ENCODE measurements around the gene ZNF615. TPM values are rescaled to one million over a fixed set of nuclear protein-coding genes. Genes with fewer than 3 reads are reported as not detected.
"Not testable (repeated sequence)": the region's sequence is repeated elsewhere in the genome, so short reads cannot be mapped to it uniquely, and the experiment has no call there.

Gene ZNF615
- total and polyA plus RNA-seq, 8 donors: 2.4 to 8.4 (median 5.1) TPM

DNA sequence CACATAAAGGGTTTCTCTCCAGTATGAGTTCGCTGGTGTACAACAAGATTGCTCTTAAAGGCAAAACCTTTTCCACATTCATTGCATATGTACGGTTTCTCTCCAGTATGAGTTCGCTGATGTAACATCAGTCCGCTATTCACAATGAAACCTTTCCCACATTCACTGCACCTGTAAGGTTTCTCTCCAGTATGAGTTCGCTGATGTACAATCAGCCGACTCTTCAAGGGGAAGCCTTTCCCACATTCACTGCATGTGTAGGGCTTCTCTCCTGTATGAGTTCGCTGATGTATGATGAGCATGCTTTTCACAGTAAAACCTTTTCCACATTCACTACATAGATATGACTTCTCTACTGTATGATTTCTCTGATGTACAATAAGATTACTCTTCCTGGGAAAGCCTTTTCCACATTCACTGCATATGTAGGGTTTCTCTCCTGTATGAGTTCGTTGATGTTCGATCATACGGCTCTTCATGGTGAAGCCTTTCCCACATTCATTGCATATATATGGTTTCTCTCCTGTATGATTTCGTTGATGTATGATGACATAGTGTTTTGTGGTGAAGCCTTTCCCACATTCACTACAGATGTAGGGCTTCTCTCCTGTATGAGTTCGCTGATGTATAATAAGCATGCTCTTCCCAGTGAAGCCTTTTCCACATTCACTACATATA is 26.2 kb upstream of the ZNF615 start:
- Histone ChIP-seq H3K36me3 (peaks cover 22 to 55% (median 44%) of the 10 kb centered on the region in 3 donors), H3K4me1 (no peaks in the 10 kb centered on the region), H3K9me3 (peaks cover 0 to 29% (median 11%) of the 10 kb centered on the region in 4 donors), H3K4me3 (no peak overlapping the region), H3K27me3 (no peaks in the 10 kb centered on the region), H3K27ac (no peak overlapping the region)
- FAIRE-seq (no peak), DNase-seq (no peak), ATAC-seq (no peak)
- WGBS, 2 donors: 98% methylated on average over 12 of the region's 12 CpGs
- TF ChIP-seq CTCF (IDR thresholded peaks at IDR 0.05): no peak
- intact Hi-C loops (cut with DNase I): no loop called here

DNA sequence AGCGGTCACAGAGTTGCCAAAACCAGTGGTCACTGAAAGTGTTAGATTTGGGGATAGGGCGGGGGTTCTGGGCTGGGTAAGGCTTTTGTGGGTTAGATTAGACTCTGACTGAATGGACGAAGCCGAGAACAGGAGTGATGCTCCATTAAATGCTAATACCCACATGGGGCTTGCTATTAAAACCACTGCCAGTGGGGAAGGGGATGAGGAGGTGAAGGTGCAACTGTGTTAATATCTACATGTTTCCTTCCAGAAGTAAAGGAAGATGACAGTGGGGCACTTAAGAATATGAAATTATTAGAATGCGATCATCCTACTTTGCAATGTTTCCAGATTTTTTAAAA is 20.7 kb upstream of the ZNF615 start:
- ATAC-seq (peak; percentile 10 to 49 (median 40)), DNase-seq (no peak), FAIRE-seq (no peak)
- TF ChIP-seq CTCF (IDR thresholded peaks at IDR 0.05): no peak
- peaks cover 0 to 18% (median 12%) of the 10 kb centered on the region in 3 donors for H3K36me3 ChIP-seq
- peak overlapping the region; percentile 55 to 75 (median 64) for H3K4me3 ChIP-seq
- WGBS, 2 donors: 17 to 19% methylated on average over 5 of the region's 5 CpGs
- H3K9me3 ChIP-seq: peaks cover 0 to 10% (median 4%) of the 10 kb centered on the region in 4 donors
- H3K4me1 ChIP-seq: peaks cover 0 to 6% (median 0%) of the 10 kb centered on the region in 3 donors
- no peaks in the 10 kb centered on the region for H3K27me3 ChIP-seq
- intact Hi-C loops (cut with DNase I): no loop called here
- peak overlapping the region; percentile 72 to 87 (median 84) for H3K27ac ChIP-seq

- 1% methylated on average over 53 of the region's 53 CpGs for WGBS, 2 donors
- no peak for FAIRE-seq
- H3K9me3 ChIP-seq: peaks cover 0 to 4% (median 1%) of the 10 kb centered on the region in 4 donors
- H3K4me3 ChIP-seq: peak within 1 kb of the TSS; percentile 55 to 75 (median 64)
- H3K4me1 ChIP-seq: peaks cover 0 to 6% (median 0%) of the 10 kb centered on the region in 3 donors
- TF ChIP-seq CTCF (IDR thresholded peaks at IDR 0.05): no peak
- DNase-seq: peak; percentile 73 to 90 (median 81)
- H3K27me3 ChIP-seq: no peaks in the 10 kb centered on the region
- peak; percentile 95 to 99 (median 96) for ATAC-seq
- H3K36me3 ChIP-seq: peaks cover 0 to 23% (median 18%) of the 10 kb centered on the region in 3 donors
- H3K27ac ChIP-seq: peak within 1 kb of the TSS; percentile 72 to 87 (median 84)
- intact Hi-C loops (cut with DNase I): no loop called here
Measured at GRCh38 chr19:52028027-52028779, 20.2 kb upstream of the ZNF615 start, which contains the start of gene ZNF614. Gene ZNF614 (minus strand): TSS chr19:52028379. CDS start chr19:52025745, 2,634 bp downstream.

DNA sequence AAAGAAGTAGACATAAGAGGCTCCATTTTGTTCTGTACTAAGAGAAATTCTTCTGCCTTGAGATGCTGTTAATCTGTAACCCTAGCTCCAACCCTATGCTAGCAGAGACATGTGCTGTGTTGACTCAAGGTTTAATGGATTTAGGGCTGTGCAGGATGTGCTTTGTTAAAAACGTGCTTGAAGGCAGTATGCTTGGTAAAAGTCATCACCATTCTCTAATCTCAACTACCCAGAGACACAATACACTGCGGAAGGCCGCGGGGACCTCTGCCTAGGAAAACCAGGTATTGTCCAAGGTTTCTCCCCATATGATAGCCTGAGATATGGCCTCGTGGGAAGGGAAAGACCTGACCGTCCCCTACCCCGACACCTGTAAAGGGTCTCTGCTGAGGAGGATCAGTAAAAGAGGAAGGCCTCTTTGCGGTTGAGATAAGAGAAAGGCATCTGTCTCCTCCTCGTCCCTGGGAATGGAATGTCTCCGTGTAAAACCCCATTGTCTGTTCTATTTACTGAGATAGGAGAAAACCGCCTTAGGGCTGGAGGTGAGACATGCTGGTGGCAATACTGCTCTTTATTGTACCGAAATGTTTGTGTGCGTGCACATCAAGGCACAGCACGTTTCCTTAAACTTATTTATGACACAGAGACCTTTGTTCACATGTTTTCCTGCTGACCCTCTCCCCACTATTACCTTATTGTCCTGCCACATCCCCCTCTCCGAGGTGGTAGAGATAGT is 18.4 kb upstream of the ZNF615 start:
- peaks cover 0 to 25% (median 19%) of the 10 kb centered on the region in 3 donors for H3K36me3 ChIP-seq
- 78 to 80% methylated on average over 15 of the region's 15 CpGs for WGBS, 2 donors
- FAIRE-seq; ATAC-seq; H3K4me3 ChIP-seq; H3K27ac ChIP-seq; H3K9me3 ChIP-seq; DNase-seq; H3K27me3 ChIP-seq; intact Hi-C loops (cut with DNase I); H3K4me1 ChIP-seq: not testable (repeated sequence)

GRCh38 chr19:52024478-52024877 is 16.5 kb upstream of the ZNF615 start:
- intact Hi-C loops (cut with DNase I); H3K27me3 ChIP-seq; ATAC-seq; H3K27ac ChIP-seq; H3K9me3 ChIP-seq; H3K4me3 ChIP-seq; FAIRE-seq; H3K4me1 ChIP-seq; DNase-seq: not testable (repeated sequence)
- 78 to 83% methylated on average over 4 of the region's 4 CpGs for WGBS, 2 donors
- peaks cover 0 to 40% (median 22%) of the 10 kb centered on the region in 3 donors for H3K36me3 ChIP-seq
